H9 (cell line): ENCODE results near the gene MYBPC2. TPM values are rescaled to one million over a fixed set of nuclear protein-coding genes. Genes with fewer than 3 reads are reported as not detected.

Experiments
- DNase-seq: peaks from one replicate; pipeline ENCODE4 v3.0.0-alpha.2; 2017
- H2AFZ ChIP-seq: one replicate; pipeline ENCODE4 v1.6.1; 2013; ENCODE audit warnings: mild to moderate bottlenecking, low read length, control low read depth, moderate library complexity
- H2AK5ac ChIP-seq: 2 replicates; pipeline ENCODE4 v1.6.1; 2013; ENCODE audit warnings: low read length, control low read depth, mixed read lengths; ENCODE audit not compliant: insufficient read length
- H2BK120ac ChIP-seq: one replicate; pipeline ENCODE4 v1.6.1; 2013; ENCODE audit warnings: low read depth, mild to moderate bottlenecking, low read length, control low read depth, inconsistent platforms; ENCODE audit not compliant: poor library complexity, severe bottlenecking
- H2BK12ac ChIP-seq: 2 replicates; pipeline ENCODE4 v1.6.1; 2013; ENCODE audit warnings: low read length, control low read depth, mixed read lengths, low read depth; ENCODE audit not compliant: insufficient read length
- H2BK15ac ChIP-seq: 2 replicates; pipeline ENCODE4 v1.6.1; 2013; ENCODE audit warnings: low read depth, low read length, control low read depth
- H2BK20ac ChIP-seq: one replicate; pipeline ENCODE4 v1.6.1; 2013; ENCODE audit warnings: low read depth, mild to moderate bottlenecking, low read length, control low read depth, inconsistent platforms; ENCODE audit not compliant: poor library complexity, severe bottlenecking
- H2BK5ac ChIP-seq: 2 replicates; pipeline ENCODE4 v1.6.1; 2013; ENCODE audit warnings: low read length, control low read depth, mixed read lengths; ENCODE audit not compliant: insufficient read length
- H3K14ac ChIP-seq: 2 replicates; pipeline ENCODE4 v1.6.1; 2013; ENCODE audit warnings: low read length, control low read depth; ENCODE audit not compliant: insufficient read depth
- H3K18ac ChIP-seq: 2 replicates; pipeline ENCODE4 v1.6.1; 2013; ENCODE audit warnings: low read depth, mild to moderate bottlenecking, mixed read lengths, low read length, control low read depth; ENCODE audit not compliant: insufficient read length
- H3K23ac ChIP-seq: 2 replicates; pipeline ENCODE4 v1.6.1; 2013; ENCODE audit warnings: low read length, control low read depth, mixed read lengths, low read depth; ENCODE audit not compliant: insufficient read length
- H3K23me2 ChIP-seq: 2 replicates; pipeline ENCODE4 v1.6.1; 2013; ENCODE audit warnings: low read depth, mild to moderate bottlenecking, mixed read lengths, low read length, control low read depth; ENCODE audit not compliant: insufficient read length, poor library complexity, severe bottlenecking
- H3K27ac ChIP-seq: 2 replicates; pipeline ENCODE4 v1.5.1; 2013; ENCODE audit warnings: low read length, control low read depth, mixed read lengths, low read depth; ENCODE audit not compliant: insufficient read length
- H3K27me3 ChIP-seq: 2 replicates; pipeline ENCODE4 v1.6.1; 2013; ENCODE audit warnings: low read length, control low read depth, inconsistent platforms; ENCODE audit not compliant: insufficient read depth
- H3K4ac ChIP-seq: 2 replicates; pipeline ENCODE4 v1.6.1; 2013; ENCODE audit warnings: low read depth, mild to moderate bottlenecking, control low read depth, inconsistent platforms, low read length, moderate library complexity
- H3K4me1 ChIP-seq: 2 replicates; pipeline ENCODE4 v1.6.1; 2013; ENCODE audit warnings: low read length, control low read depth, inconsistent platforms; ENCODE audit not compliant: insufficient read depth
- H3K4me2 ChIP-seq: 2 replicates; pipeline ENCODE4 v1.6.1; 2013; ENCODE audit warnings: low read length, control low read depth, mixed read lengths; ENCODE audit not compliant: insufficient read length, insufficient read depth
- H3K56ac ChIP-seq: 2 replicates; pipeline ENCODE4 v1.6.1; 2013; ENCODE audit warnings: low read depth, mild to moderate bottlenecking, mixed read lengths, low read length, control low read depth; ENCODE audit not compliant: insufficient read length
- H3K79me1 ChIP-seq: 2 replicates; pipeline ENCODE4 v1.6.1; 2013; ENCODE audit warnings: low read depth, mild to moderate bottlenecking, moderate library complexity, low read length, control low read depth, inconsistent platforms; ENCODE audit not compliant: insufficient read depth, poor library complexity, severe bottlenecking
- H3K79me2 ChIP-seq: 2 replicates; pipeline ENCODE4 v1.6.1; 2013; ENCODE audit warnings: low read length, control low read depth, inconsistent platforms; ENCODE audit not compliant: insufficient read depth
- H3K9ac ChIP-seq: 2 replicates; pipeline ENCODE4 v1.6.1; 2013; ENCODE audit warnings: low read length, control low read depth, mixed read lengths; ENCODE audit not compliant: insufficient read length; ENCODE audit errors: extremely low read depth
- H3K9me3 ChIP-seq: one replicate; pipeline ENCODE4 v1.6.1; 2013; ENCODE audit warnings: low read depth, low read length, inconsistent platforms; ENCODE audit not compliant: control insufficient read depth
- H3T11ph ChIP-seq: one replicate; pipeline ENCODE4 v1.6.1; 2013; ENCODE audit warnings: mild to moderate bottlenecking, low read length, control low read depth, inconsistent platforms
- H4K20me1 ChIP-seq: one replicate; pipeline ENCODE4 v1.6.1; 2013; ENCODE audit not compliant: control insufficient read depth, insufficient read length, insufficient read depth
- H4K5ac ChIP-seq: 2 replicates; pipeline ENCODE4 v1.6.1; 2013; ENCODE audit warnings: low read depth, mild to moderate bottlenecking, mixed read lengths, low read length, control low read depth; ENCODE audit not compliant: insufficient read length
- H4K8ac ChIP-seq: replicated peaks from 2 replicates; pipeline ENCODE4 v1.6.1; 2013; ENCODE audit warnings: low read length, control low read depth, mixed read lengths, low read depth; ENCODE audit not compliant: insufficient read length
- H4K91ac ChIP-seq: 2 replicates; pipeline ENCODE4 v1.6.1; 2013; ENCODE audit warnings: low read depth, mild to moderate bottlenecking, moderate library complexity, mixed read lengths, low read length, control low read depth; ENCODE audit not compliant: insufficient read length
- H3K27ac Mint-ChIP-seq, 3 experiments: 2 replicates in 2 of 3; 3 replicates in 1 of 3; pipeline ENCODE4 v1.8.0; 2020 to 2021; ENCODE audit warnings: mixed read lengths in 3 of 3, mild to moderate bottlenecking in 1 of 3, moderate library complexity in 1 of 3
- H3K27me3 Mint-ChIP-seq: 2 replicates; pipeline ENCODE4 v1.8.0; 2021; ENCODE audit warnings: low read depth, mild to moderate bottlenecking, moderate library complexity, mixed read lengths
- H3K36me3 Mint-ChIP-seq, 3 experiments: 2 replicates in 2 of 3; 3 replicates in 1 of 3; pipeline ENCODE4 v1.8.0; 2020 to 2021; ENCODE audit warnings: low read depth in 3 of 3, mixed read lengths in 3 of 3; ENCODE audit not compliant: insufficient read depth in 1 of 3
- H3K4me1 Mint-ChIP-seq, 2 experiments: 2 replicates each; pipeline ENCODE4 v1.8.0; 2020; ENCODE audit warnings: mixed read lengths in 2 of 2
- H3K4me3 Mint-ChIP-seq, 2 experiments: 2 replicates in 1 of 2; 3 replicates in 1 of 2; pipeline ENCODE4 v1.8.0; 2020 to 2021; ENCODE audit warnings: mild to moderate bottlenecking in 2 of 2, mixed read lengths in 2 of 2, moderate library complexity in 1 of 2
- H3K9me3 Mint-ChIP-seq, 2 experiments: 2 replicates in 1 of 2; 3 replicates in 1 of 2; pipeline ENCODE4 v1.8.0; 2020; ENCODE audit warnings: mild to moderate bottlenecking in 2 of 2, mixed read lengths in 2 of 2, moderate library complexity in 1 of 2
- CTCF ChIP-seq: fragments of 200-600 bp; sonication (generic); conservative IDR thresholded peaks from 3 replicates; pipeline ENCODE4 v1.8.0; 2021; ENCODE audit warnings: antibody characterized with exemption, mild to moderate bottlenecking
- WGBS: extraction: QIAGEN DNeasy Blood & Tissue Kit; methylation state at CpG from one replicate; pipeline ENCODE4 v1.1.7; 2013; ENCODE audit warnings: missing lambda C conversion rate, low lambda C conversion rate, mixed read lengths; ENCODE audit not compliant: insufficient read length; ENCODE audit errors: extremely low coverage; 5-methylcytosine and 5-hydroxymethylcytosine counted together
- total RNA-seq: library from RNA; stranded (reverse); gene quantifications from 2 replicates; pipeline ENCODE4 v1.2.1, GENCODE V29; 2021

Gene MYBPC2
- total RNA-seq, 1 experiment from 2014 or later = 4.9 TPM

- no peak overlapping the region for H3K56ac ChIP-seq
- no peak overlapping the region for H2AFZ ChIP-seq
- no peak overlapping the region for H4K5ac ChIP-seq
- H2AK5ac ChIP-seq = no peak overlapping the region
- Mint-ChIP-seq H3K4me1 (peaks cover 2 to 5% of the 10 kb centered on the region in 2 experiments), H3K9me3 (no peaks in the 10 kb centered on the region; a peak in 1 of 5 replicates), H3K27me3 (peaks cover 15% of the 10 kb centered on the region), H3K4me3 (no peak overlapping the region), H3K27ac (peak overlapping the region in 1 of 3 experiments; percentile 12; a peak in 2 of 7 replicates), H3K36me3 (peaks cover 0 to 3% (median 2%) of the 10 kb centered on the region in 3 experiments; a peak in 2 of 7 replicates)
- H3K4me1 ChIP-seq = no peaks in the 10 kb centered on the region
- no peak overlapping the region for H3K4ac ChIP-seq
- TF ChIP-seq CTCF = no peak
- H2BK15ac ChIP-seq = no peak overlapping the region
- no peaks in the 10 kb centered on the region for H3K27me3 ChIP-seq
- no peak overlapping the region for H3K23ac ChIP-seq
- no peak overlapping the region for H3T11ph ChIP-seq
- no peak overlapping the region for H2BK20ac ChIP-seq
- DNase-seq = no peak
- no peak overlapping the region for H3K14ac ChIP-seq
- no peak overlapping the region for H4K91ac ChIP-seq
- H3K23me2 ChIP-seq = no peaks in the 10 kb centered on the region
- H3K18ac ChIP-seq = no peak overlapping the region
- no peaks in the 10 kb centered on the region for H4K20me1 ChIP-seq
- no CpG with 5 or more reads among the region's 1 CpG for WGBS
- H2BK5ac ChIP-seq = no peak overlapping the region
- H3K79me2 ChIP-seq = no peaks in the 10 kb centered on the region
- no peak overlapping the region for H2BK120ac ChIP-seq
- H3K9me3 ChIP-seq = no peaks in the 10 kb centered on the region
- H4K8ac ChIP-seq = no peak overlapping the region
- no peak overlapping the region for H3K27ac ChIP-seq
- no peak overlapping the region for H3K9ac ChIP-seq
- H2BK12ac ChIP-seq = no peak overlapping the region
- no peak overlapping the region for H3K4me2 ChIP-seq
- no peaks in the 10 kb centered on the region for H3K79me1 ChIP-seq
These were observed 26.9 kb downstream of the MYBPC2 start for GRCh38 chr19:50459638-50460037.
